Mucosa of rectum (tissue), 2 donors: ENCODE results near the gene ARL6IP1.
"Not testable (repeated sequence)": the region's sequence is repeated elsewhere in the genome, so short reads cannot be mapped to it uniquely, and the experiment has no call there.

ENCODE experiments used
- H3K27ac ChIP-seq, 2 donors: one replicate each; pipeline ENCODE4 v1.7.0; 2013; ENCODE audit warnings: inconsistent platforms in 2 of 2, low read depth in 2 of 2, low read length in 2 of 2
- H3K27me3 ChIP-seq, 2 donors: one replicate each; pipeline ENCODE4 v1.7.0; 2013; ENCODE audit warnings: low read length in 2 of 2; ENCODE audit not compliant: control insufficient read depth in 2 of 2, insufficient read depth in 2 of 2
- H3K36me3 ChIP-seq, 2 donors: one replicate each; pipeline ENCODE4 v1.7.0; 2013; ENCODE audit warnings: low read length in 2 of 2; ENCODE audit not compliant: control insufficient read depth in 2 of 2, insufficient read depth in 2 of 2
- H3K4me1 ChIP-seq, 2 donors: one replicate each; pipeline ENCODE4 v1.7.0; 2013; ENCODE audit warnings: low read length in 2 of 2, mild to moderate bottlenecking in 1 of 2; ENCODE audit not compliant: control insufficient read depth in 2 of 2, insufficient read depth in 2 of 2
- H3K4me3 ChIP-seq, 2 donors: one replicate each; pipeline ENCODE4 v1.7.0; 2013; ENCODE audit warnings: low read length in 2 of 2
- H3K9ac ChIP-seq, 2 donors: one replicate each; pipeline ENCODE4 v1.7.0; 2013; ENCODE audit warnings: low read length in 2 of 2, low read depth in 1 of 2, mild to moderate bottlenecking in 1 of 2
- H3K9me3 ChIP-seq, 2 donors: one replicate each; pipeline ENCODE4 v1.7.0; 2013; ENCODE audit warnings: low read length in 2 of 2; ENCODE audit not compliant: control insufficient read depth in 2 of 2
- donor health status: healthy.
- donor health status: Normal muscosa, but diverticular disease.

The ARL6IP1 gene

GRCh38 chr16:18770336-18770962 lies 30.9 kb downstream of the ARL6IP1 start:
- H3K4me3 ChIP-seq = not testable (repeated sequence)

GRCh38 chr16:18767217-18767616 lies 34.1 kb downstream of the ARL6IP1 start:
- H3K4me1 ChIP-seq, H3K27ac ChIP-seq, H3K36me3 ChIP-seq, H3K9me3 ChIP-seq, H3K27me3 ChIP-seq, H3K9ac ChIP-seq, H3K4me3 ChIP-seq: not testable (repeated sequence)

More at GRCh38 chr16:18770336-18770962, 30.9 kb downstream of the ARL6IP1 start:
- not testable (repeated sequence) for H3K9me3 ChIP-seq, H3K4me1 ChIP-seq, H3K27me3 ChIP-seq, H3K27ac ChIP-seq, H3K36me3 ChIP-seq, H3K9ac ChIP-seq

GRCh38 chr16:18762713-18763112 lies 38.6 kb downstream of the ARL6IP1 start:
- H3K27ac ChIP-seq, H3K4me1 ChIP-seq, H3K9me3 ChIP-seq, H3K36me3 ChIP-seq, H3K27me3 ChIP-seq, H3K9ac ChIP-seq, H3K4me3 ChIP-seq: not testable (repeated sequence)

GRCh38 chr16:18759598-18760520 lies 41.5 kb downstream of the ARL6IP1 start:
- H3K36me3 ChIP-seq, H3K9ac ChIP-seq, H3K27ac ChIP-seq, H3K4me1 ChIP-seq, H3K4me3 ChIP-seq, H3K9me3 ChIP-seq, H3K27me3 ChIP-seq: not testable (repeated sequence)

GRCh38 chr16:18757960-18758660 lies 43.2 kb downstream of the ARL6IP1 start:
- H3K9me3 ChIP-seq, H3K4me3 ChIP-seq, H3K4me1 ChIP-seq, H3K27ac ChIP-seq, H3K9ac ChIP-seq, H3K36me3 ChIP-seq, H3K27me3 ChIP-seq: not testable (repeated sequence)

- not testable (repeated sequence) for H3K36me3 ChIP-seq, H3K27me3 ChIP-seq, H3K4me1 ChIP-seq, H3K9me3 ChIP-seq, H3K27ac ChIP-seq, H3K4me3 ChIP-seq, H3K9ac ChIP-seq
Measured at GRCh38 chr16:18756639-18757038, 44.7 kb downstream of the ARL6IP1 start.

- not testable (repeated sequence) for H3K4me1 ChIP-seq, H3K36me3 ChIP-seq, H3K9ac ChIP-seq, H3K27ac ChIP-seq, H3K27me3 ChIP-seq, H3K9me3 ChIP-seq, H3K4me3 ChIP-seq
Measured at GRCh38 chr16:18742870-18743269, 58.5 kb downstream of the ARL6IP1 start.
